ENCODE measurements around the gene TOB1.

DNA sequence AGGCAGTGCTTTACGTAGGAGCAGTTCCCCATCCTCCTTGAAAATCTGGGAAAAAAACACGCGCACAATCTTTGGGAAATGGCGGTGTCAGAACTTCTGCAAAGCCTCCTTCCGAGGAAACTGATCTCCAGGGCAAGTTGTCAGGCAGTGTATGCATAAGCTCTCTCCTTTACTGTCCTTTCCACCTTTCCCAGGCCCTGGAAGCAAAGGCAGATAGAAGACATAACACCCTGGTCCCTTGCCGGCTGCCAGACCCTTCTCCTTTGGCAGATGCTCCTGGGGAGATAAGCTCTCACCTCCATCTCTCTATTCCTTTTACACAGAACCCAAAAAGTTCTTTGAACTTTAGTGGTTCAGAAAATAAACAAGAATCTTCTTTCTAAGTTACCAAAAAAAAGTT, 12.4 kb downstream of the TOB1 start:
- TF ChIP-seq POLR2AphosphoS5 (IDR thresholded peaks at IDR 0.05; ENCODE audit: borderline replicate concordance, low read depth, low read length) (no peak), EZH2 (IDR thresholded peaks at IDR 0.05) (no peak), FOXP2 (optimal IDR thresholded peaks at IDR 0.05; ENCODE audit: control extremely low read depth, extremely low read length, insufficient read depth) (no peak)

Data from SK-N-MC (cell line).